EH (cell line): ENCODE results near the gene ARL13B.
"Not testable (repeated sequence)": the region's sequence is repeated elsewhere in the genome, so short reads cannot be mapped to it uniquely, and the experiment has no call there.

Experiments
- DNase-seq: peaks from one replicate; pipeline ENCODE4 v3.0.0-alpha.2; 2015; ENCODE audit warnings: low read depth

Gene ARL13B

DNA sequence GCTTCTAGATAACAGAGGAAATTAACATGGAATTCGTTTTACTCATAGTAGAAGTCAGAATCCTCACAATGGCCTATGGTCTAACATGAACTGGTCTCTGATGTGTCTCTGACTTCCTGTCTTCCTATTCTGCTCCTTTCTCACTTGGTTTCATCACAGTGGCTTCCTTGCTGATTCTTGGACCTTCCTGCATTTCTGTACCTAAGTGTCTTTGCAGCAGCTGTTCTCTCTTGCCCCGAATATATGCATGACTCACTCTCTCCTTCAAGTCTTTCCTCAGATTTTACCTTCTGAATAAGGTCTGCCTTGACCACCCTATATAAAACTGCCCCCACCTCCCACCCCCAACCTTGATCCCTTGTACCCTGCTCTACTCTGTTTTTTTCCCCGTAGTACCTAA is 14.1 kb downstream of the ARL13B start:
- no peak for DNase-seq

GRCh38 chr3:94001191-94001590 is 21.2 kb downstream of the ARL13B start:
- DNase-seq = no peak

DNA sequence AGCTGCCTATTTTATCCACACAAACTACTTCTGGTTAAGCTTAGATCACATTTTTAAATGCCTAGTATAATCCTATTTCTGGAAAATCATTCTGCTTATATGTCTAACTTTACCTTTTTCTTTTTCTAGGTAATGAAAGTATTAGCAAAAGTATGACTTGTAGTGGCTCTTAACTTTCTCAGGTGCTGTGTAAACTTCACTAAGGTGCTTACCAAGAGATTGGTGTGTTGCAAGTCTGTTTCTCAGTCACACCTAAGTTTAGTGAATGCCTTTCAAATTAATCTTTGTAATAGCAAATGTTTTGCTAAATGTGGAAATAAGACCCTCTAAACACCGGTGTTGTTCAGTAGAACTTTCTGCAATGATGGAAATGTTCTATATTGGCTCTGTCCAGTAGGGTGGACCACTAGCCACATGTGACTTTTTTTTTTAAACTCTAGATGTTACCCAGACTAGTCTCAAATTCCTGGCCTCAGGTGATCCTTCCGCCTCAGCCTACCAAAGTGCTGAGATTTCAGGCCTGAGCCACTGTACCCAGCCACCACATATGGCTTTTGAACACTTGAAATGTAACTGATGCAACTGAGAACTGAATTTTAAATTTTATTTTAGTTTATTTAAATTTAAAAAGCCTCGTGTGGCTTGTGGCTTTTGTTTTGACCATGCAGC is 22.0 kb downstream of the ARL13B start:
- no peak for DNase-seq

DNA sequence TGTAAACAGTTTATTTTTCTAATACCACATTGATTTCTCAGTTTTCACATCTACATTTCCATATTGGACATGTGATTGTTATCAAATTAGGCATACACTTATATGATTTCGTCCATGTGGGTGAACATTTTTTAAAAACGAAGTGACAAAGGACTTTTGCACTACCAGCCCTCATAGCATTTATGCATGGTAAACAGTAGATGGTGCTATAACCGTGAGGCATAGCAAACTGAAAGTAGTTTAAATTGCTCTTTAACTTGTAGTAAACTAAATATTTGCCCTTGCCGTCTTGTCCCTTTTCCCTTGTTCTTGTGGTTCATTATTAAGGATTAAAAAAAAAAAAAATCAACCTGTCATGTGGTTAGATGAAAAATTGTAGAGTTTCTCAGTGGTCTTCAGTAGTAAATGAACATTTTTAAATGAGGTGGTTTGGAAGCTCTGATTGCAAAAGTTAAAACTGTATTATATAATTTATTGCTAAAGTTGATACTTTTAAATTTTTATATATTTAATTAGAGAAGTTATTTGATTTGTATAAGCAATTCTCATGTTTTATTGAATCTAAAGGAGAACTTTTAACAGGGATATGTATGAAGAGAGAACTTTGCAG is 24.5 kb downstream of the ARL13B start:
- peak; percentile 75 for DNase-seq

GRCh38 chr3:94008253-94008652 is 28.3 kb downstream of the ARL13B start:
- DNase-seq = no peak

GRCh38 chr3:94009608-94010007 is 29.7 kb downstream of the ARL13B start:
- no peak for DNase-seq

- no peak for DNase-seq
Observed at GRCh38 chr3:94011233-94011711, 31.3 kb downstream of the ARL13B start.

DNA sequence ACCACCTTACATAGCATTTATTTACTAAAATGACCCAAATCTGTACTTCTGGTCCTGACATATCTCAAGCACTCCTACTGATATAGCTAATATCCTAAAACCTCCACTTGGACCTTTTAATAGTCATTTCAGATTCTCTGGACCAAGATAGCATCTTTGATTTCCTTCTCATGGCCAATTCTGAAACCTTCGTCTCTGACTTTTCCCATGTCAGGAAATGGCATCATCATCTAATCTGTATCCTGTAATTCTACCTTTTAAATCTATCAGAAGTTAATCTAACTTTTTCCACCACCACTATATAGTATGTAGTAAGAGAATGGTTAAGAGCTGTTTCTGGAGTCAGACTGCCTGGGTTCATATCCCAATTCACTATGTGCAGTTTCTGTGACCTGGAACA is 32.2 kb downstream of the ARL13B start:
- no peak for DNase-seq

DNA sequence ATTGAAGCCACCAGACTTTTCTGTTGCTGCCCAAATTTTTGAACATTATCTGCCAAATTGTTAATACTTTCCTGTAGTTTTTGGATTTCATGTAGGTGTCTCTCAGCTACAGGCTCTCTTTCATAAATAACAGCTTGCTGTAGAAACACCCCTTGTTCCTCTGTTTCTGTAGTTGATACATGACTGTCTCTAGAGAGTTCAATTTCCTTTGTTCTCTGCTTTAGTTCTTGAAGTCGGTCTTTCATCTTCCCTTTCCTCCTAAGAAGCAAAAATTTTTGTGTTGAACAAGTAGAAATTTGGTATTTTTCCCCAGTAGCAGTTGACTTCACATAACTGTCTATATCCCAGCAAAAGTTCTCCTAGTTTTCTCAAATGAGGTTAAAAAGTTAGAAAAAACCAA is 35.1 kb downstream of the ARL13B start:
- DNase-seq = no peak

DNA sequence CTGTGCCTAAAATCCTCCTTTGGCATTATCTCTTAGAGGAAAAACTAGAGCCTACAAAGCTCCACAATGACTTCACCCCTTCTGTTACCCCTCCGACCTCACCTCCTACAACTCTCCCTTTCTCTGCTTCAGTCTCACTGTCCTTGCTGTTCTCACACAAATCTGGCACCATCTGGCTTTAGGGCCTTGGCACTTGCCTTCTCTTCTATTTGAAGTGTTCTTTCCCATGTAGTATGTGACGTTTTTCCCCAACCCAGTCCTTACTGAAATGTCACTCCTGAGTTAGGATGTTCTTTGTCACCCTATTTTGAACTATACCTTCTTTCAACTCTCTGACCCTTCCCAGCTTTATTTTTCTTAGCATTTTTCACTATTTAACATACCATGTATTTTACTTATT is 39.7 kb downstream of the ARL13B start:
- no peak for DNase-seq

- no peak for DNase-seq
Observed at GRCh38 chr3:94020293-94020692, 40.3 kb downstream of the ARL13B start.

- DNase-seq = peak; percentile 51
Observed at GRCh38 chr3:94024385-94024784, 44.4 kb downstream of the ARL13B start.

DNA sequence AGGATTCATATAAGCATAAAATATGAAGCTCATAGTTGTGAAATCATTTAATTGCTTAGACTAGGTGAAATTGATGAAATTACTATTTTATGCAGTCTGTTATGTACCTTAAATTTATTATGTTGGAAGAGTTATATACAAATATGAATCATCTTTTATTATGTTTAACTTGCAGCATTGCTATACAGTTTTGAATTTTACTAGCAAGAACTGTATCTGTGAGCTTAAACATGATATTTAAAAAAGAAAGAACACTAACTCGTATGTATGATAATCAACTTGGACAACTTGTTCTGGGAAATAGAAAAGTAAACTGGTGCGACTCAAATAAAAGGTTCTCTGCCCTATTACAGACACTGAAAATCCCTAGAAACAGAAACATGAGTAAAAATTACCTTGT is 46.7 kb downstream of the ARL13B start:
- no peak for DNase-seq

DNA sequence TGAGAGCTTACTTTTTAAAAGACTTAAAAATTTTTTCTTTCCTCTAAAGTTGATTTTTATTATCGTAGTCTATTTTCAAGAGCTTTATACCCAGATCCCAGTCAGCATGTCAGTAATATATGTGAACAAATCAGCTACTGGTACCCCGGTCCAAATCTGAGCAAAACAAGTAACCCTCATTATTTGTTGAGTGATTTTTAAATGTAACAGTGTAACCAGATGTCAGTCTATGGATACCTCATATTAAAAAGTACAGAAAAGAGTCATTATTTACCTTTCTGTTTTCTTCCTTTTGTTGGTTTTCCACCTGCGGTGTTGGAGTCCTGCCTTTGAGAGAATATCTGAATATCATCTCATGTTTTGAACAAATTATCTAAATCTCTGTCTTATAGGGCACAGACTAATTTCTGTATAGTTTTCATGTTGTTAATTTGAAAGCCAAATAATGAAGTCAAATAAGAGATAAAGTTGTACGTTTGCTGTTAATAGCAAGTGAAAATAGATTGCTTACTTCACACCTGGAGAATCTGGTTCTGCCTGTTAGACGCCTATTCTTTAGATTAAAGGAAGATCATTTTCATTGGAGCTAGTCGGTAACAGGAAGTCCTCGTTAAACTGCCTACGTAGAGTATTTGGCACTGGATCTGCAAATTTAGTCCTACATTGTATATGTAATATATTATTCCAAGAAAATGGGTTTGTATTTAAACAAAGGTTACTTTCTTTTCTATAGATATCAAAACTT is 48.3 kb downstream of the ARL13B start, which contains the start of gene STX19:
Gene STX19, minus strand, starts transcription at position 505 of the 745 bp plus-strand sequence. CDS start 13,328 bp downstream, outside the sequence.
- DNase-seq = no peak

GRCh38 chr3:94036909-94037507 is 57.1 kb downstream of the ARL13B start:
- DNase-seq = peak; percentile 70

DNA sequence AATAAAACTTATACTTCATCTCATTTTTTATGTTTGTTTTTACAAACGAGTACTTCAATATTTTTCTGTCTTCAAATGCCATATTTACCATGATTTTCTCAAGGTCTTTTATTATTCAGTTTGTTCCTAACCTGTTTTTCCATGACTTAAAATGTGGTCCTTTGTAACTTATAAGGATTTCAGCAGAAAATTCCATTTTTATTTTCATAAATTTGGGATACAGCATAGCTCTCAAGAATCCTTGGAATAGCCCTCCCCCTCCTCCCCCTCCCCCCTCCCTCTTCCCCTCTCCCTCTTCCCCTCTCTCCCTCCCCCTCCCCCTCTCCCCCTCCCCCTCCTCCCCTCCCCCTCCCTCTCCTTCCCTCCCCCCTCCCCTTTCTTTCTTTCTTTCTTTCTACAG is 63.3 kb downstream of the ARL13B start:
- no peak for DNase-seq

DNA sequence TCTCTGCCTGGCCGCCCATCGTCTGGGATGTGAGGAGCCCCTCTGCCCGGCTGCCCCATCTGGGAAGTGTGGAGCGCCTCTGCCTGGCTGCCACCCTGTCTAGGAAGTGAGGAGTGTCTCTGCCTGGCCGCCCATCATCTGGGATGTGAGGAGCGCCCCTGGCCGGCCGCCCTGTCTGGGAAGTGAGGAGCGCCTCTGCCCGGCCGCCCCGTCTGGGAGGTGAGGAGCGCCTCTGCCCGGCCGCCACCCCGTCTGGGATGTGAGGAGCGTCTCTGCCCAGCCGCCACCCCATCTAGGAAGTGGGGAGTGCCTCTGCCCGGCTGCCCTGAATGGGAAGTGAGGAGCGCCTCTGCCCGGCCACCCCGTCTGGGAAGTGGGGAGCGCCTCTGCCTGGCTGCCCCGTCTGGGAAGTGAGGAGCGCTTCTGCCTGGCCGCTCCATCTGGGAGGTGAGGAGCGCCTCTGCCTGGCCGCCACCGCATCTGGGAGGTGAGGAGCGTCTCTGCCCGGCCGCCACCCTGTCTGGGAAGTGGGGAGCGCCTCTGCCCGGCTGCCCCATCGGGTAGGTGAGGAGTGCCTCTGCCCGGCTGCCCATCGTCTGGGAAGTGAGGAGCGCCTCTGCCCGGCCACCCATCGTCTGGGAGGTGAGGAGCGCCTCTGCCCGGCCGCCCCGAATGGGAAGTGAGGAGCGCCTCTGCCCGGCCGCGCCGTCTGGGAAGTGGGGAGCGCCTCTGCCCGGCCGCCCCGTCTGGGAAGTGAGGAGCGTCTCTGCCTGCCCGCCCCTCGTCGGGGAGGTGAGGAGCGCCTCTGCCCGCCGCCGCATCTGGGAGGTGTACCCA is 64.4 kb downstream of the ARL13B start:
- not testable (repeated sequence) for DNase-seq

GRCh38 chr3:94046533-94046932 is 66.6 kb downstream of the ARL13B start:
- no peak for DNase-seq

- DNase-seq = no peak
Observed at GRCh38 chr3:94049267-94049666, 69.3 kb downstream of the ARL13B start.

GRCh38 chr3:94050546-94050945 is 70.6 kb downstream of the ARL13B start:
- no peak for DNase-seq

DNA sequence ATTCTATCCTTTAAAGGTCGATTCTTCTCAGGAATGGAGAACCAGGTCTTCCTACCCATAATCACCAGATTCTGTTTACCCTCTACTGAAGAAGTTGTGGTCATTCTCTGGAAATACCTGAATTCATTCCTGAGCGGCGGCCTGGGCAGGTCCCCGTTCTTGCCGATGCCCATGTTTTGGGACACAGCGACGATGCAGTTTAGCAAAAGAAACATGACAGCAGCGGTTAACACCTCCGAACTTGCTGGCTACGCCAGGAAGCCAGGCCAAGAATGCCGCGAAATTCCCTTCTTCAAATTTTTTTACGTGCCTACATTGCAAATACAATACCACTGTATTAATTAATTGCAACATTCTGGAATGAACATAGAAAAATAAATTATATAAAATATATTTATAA is 81.3 kb downstream of the ARL13B start:
- no peak for DNase-seq
